Loucy (cell line): Measurements from ENCODE around the gene MPC1L.

Experiments used
- EZH2phosphoT487 ChIP-seq: fragments of 200-600 bp; IDR thresholded peaks from 2 replicates; pipeline ENCODE4 v1.6.1; 2018; ENCODE audit warnings: antibody characterized with exemption, mild to moderate bottlenecking, moderate library complexity, borderline replicate concordance
- TF ChIP-seq, protein P1 (sequence below): fragments of 200-600 bp; sonication (generic); conservative IDR thresholded peaks from 2 replicates; pipeline ENCODE4 v1.5.1; 2014; ENCODE audit warnings: mild to moderate bottlenecking, antibody characterized with exemption, low read length

- TF ChIP-seq, protein P1, sequence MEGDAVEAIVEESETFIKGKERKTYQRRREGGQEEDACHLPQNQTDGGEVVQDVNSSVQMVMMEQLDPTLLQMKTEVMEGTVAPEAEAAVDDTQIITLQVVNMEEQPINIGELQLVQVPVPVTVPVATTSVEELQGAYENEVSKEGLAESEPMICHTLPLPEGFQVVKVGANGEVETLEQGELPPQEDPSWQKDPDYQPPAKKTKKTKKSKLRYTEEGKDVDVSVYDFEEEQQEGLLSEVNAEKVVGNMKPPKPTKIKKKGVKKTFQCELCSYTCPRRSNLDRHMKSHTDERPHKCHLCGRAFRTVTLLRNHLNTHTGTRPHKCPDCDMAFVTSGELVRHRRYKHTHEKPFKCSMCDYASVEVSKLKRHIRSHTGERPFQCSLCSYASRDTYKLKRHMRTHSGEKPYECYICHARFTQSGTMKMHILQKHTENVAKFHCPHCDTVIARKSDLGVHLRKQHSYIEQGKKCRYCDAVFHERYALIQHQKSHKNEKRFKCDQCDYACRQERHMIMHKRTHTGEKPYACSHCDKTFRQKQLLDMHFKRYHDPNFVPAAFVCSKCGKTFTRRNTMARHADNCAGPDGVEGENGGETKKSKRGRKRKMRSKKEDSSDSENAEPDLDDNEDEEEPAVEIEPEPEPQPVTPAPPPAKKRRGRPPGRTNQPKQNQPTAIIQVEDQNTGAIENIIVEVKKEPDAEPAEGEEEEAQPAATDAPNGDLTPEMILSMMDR = no peak
- no peak for TF ChIP-seq EZH2phosphoT487
Observed at GRCh38 chrX:40607381-40607780, 15.8 kb upstream of the MPC1L start.
